Neural crest cell (in vitro differentiated cells): Measurements from ENCODE around the gene THSD1. TPM values are rescaled to one million over a fixed set of nuclear protein-coding genes. Genes with fewer than 3 reads are reported as not detected.
A peak's percentile ranks its signal among the peaks of the same experiment; 100 is the strongest.
"Not testable (repeated sequence)": the region's sequence is repeated elsewhere in the genome, so short reads cannot be mapped to it uniquely, and the experiment has no call there.

ENCODE experiments used
- DNase-seq: peaks from one replicate; pipeline ENCODE4 v3.0.0; 2021; ENCODE audit warnings: low read depth, mixed read lengths, low spot score
- H3K27ac Mint-ChIP-seq: one replicate; pipeline ENCODE4 v1.8.0; 2021; ENCODE audit warnings: mild to moderate bottlenecking, mixed read lengths; ENCODE audit not compliant: unreplicated experiment
- H3K27me3 Mint-ChIP-seq: 2 replicates; pipeline ENCODE4 v1.8.0; 2021; ENCODE audit warnings: low read depth, mild to moderate bottlenecking, mixed read lengths
- H3K36me3 Mint-ChIP-seq: 2 replicates; pipeline ENCODE4 v1.8.0; 2021; ENCODE audit warnings: low read depth, mild to moderate bottlenecking, mixed read lengths
- H3K4me1 Mint-ChIP-seq: 2 replicates; pipeline ENCODE4 v1.8.0; 2021; ENCODE audit warnings: mixed read lengths
- H3K4me3 Mint-ChIP-seq: one replicate; pipeline ENCODE4 v1.8.0; 2021; ENCODE audit warnings: mild to moderate bottlenecking, mixed read lengths
- H3K9me3 Mint-ChIP-seq: 2 replicates; pipeline ENCODE4 v1.8.0; 2021; ENCODE audit warnings: mixed read lengths
- CTCF ChIP-seq: fragments of 200-600 bp; sonication (generic); conservative IDR thresholded peaks from 2 replicates; pipeline ENCODE4 v1.5.0; 2021; ENCODE audit warnings: antibody characterized with exemption, mild to moderate bottlenecking
- total RNA-seq: library from RNA; stranded (reverse); gene quantifications from 2 replicates; pipeline ENCODE4 v1.2.1, GENCODE V29; 2021

The THSD1 gene
- total RNA-seq, 1 donor from 2014 or later: 0.75 TPM

GRCh38 chr13:52414963-52415362 lies 9.0 kb upstream of the THSD1 start:
- no peak for DNase-seq
- no peak overlapping the region for H3K27ac Mint-ChIP-seq
- no peaks in the 10 kb centered on the region for H3K27me3 Mint-ChIP-seq
- no peak overlapping the region for H3K4me3 Mint-ChIP-seq
- no peaks in the 10 kb centered on the region for H3K4me1 Mint-ChIP-seq
- no peak for TF ChIP-seq CTCF
- H3K36me3 Mint-ChIP-seq: peaks cover 18% of the 10 kb centered on the region
- no peaks in the 10 kb centered on the region for H3K9me3 Mint-ChIP-seq

- H3K4me1 Mint-ChIP-seq: no peaks in the 10 kb centered on the region
- H3K27ac Mint-ChIP-seq: no peak overlapping the region
Observed at GRCh38 chr13:52414051-52414450, 8.1 kb upstream of the THSD1 start.

GRCh38 chr13:52412128-52412527 lies 6.2 kb upstream of the THSD1 start:
- H3K27me3 Mint-ChIP-seq: peaks cover 6% of the 10 kb centered on the region
- H3K9me3 Mint-ChIP-seq: no peaks in the 10 kb centered on the region
- H3K36me3 Mint-ChIP-seq: peaks cover 19% of the 10 kb centered on the region
- TF ChIP-seq CTCF: no peak
- H3K4me1 Mint-ChIP-seq: no peaks in the 10 kb centered on the region
- no peak overlapping the region for H3K4me3 Mint-ChIP-seq
- no peak overlapping the region for H3K27ac Mint-ChIP-seq
- no peak for DNase-seq

More at GRCh38 chr13:52414051-52414450, 8.1 kb upstream of the THSD1 start:
- Mint-ChIP-seq H3K9me3 (no peaks in the 10 kb centered on the region), H3K36me3 (peaks cover 17% of the 10 kb centered on the region), H3K4me3 (no peak overlapping the region), H3K27me3 (no peaks in the 10 kb centered on the region)
- no peak for TF ChIP-seq CTCF
- DNase-seq: no peak

- peaks cover 11% of the 10 kb centered on the region for H3K27me3 Mint-ChIP-seq
- no peaks in the 10 kb centered on the region for H3K4me1 Mint-ChIP-seq
- H3K27ac Mint-ChIP-seq: no peak overlapping the region
- TF ChIP-seq CTCF: no peak
- H3K36me3 Mint-ChIP-seq: peaks cover 19% of the 10 kb centered on the region
- H3K9me3 Mint-ChIP-seq: no peaks in the 10 kb centered on the region
- no peak overlapping the region for H3K4me3 Mint-ChIP-seq
- DNase-seq: no peak
Observed at GRCh38 chr13:52411629-52412028, 5.7 kb upstream of the THSD1 start.

GRCh38 chr13:52408071-52408658 lies 2.2 kb upstream of the THSD1 start:
- not testable (repeated sequence) for DNase-seq, H3K9me3 Mint-ChIP-seq

GRCh38 chr13:52407436-52407835 lies 1.5 kb upstream of the THSD1 start:
- Mint-ChIP-seq H3K27me3 (peaks cover 40% of the 10 kb centered on the region), H3K4me1 (peaks cover 17% of the 10 kb centered on the region), H3K36me3 (peaks cover 20% of the 10 kb centered on the region), H3K4me3 (peak overlapping the region; percentile 50)
- not testable (repeated sequence) for DNase-seq, H3K9me3 Mint-ChIP-seq, H3K27ac Mint-ChIP-seq

More at GRCh38 chr13:52408071-52408658, 2.2 kb upstream of the THSD1 start:
- peaks cover 17% of the 10 kb centered on the region for H3K4me1 Mint-ChIP-seq
- H3K4me3 Mint-ChIP-seq, H3K27ac Mint-ChIP-seq: not testable (repeated sequence)
- H3K36me3 Mint-ChIP-seq: peaks cover 20% of the 10 kb centered on the region
- peaks cover 38% of the 10 kb centered on the region for H3K27me3 Mint-ChIP-seq
